GM21723 (cell line): ENCODE measurements around the gene SPTB.
"Not testable (repeated sequence)": the region's sequence is repeated elsewhere in the genome, so short reads cannot be mapped to it uniquely, and the experiment has no call there.

Source experiments
- ATAC-seq: cut with Tn5 transposase; IDR thresholded peaks from one replicate; pipeline ENCODE4 v1.9.1; 2021; ENCODE audit warnings: mild to moderate bottlenecking, moderate library complexity; ENCODE audit not compliant: unreplicated experiment

SPTB gene

DNA sequence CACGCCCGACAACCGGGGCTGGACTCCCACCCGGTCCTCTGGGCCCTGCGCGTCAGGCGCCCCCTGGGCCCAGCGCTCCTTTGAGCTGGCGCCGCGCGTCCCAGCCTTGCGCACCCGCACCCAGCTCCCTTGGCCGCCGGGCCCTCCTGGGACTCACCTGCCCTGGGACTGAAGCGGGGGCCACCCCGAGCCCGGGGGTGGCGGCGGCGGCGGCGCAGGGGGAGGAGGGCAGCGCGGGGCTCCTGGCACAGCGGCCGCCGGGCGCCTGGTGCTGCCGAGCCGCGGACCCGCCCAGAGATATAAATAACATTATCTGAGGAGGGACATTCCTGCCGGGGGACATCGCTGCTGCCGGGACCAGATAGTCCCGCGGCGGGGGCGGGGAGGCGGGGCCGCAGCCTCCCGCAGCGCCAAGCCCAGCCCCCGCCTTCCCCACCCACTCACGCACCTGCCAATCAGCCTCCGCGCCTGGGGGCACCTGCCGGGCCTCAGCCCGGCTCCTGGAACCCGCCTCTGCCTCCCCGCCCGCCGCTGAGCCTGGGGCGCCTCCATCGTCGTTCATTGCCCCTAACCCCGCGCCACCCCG, at the start of gene SPTB:
SPTB (minus strand) TSS at position 273 of the 586 bp plus-strand sequence. CDS start 56,813 bp downstream, outside the sequence.
- no peak for ATAC-seq

GRCh38 chr14:64929014-64929359, 49.3 kb upstream of the SPTB start:
- no peak for ATAC-seq

- ATAC-seq, result peak; percentile 83
These were observed 48.7 kb upstream of the SPTB start for GRCh38 chr14:64928239-64929013.

DNA sequence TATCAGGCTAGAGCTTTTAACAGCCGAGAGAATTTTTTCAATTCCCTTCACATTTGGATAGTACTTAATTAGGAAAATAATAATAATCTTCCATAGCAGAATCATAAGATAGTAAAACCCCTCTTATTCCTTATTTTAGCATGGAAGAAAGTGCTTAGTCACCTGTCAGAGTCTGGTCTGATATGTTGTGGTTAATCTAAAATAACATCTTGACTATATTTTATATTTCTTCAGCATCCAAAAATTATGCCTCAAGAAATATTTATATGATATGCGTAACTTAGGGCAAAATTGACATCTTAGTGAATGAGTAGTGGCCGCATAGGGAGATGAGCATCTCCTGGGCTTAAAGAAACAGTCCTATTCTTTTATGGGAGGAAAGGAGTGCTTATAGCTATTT, 47.3 kb upstream of the SPTB start:
- ATAC-seq, result no peak

DNA sequence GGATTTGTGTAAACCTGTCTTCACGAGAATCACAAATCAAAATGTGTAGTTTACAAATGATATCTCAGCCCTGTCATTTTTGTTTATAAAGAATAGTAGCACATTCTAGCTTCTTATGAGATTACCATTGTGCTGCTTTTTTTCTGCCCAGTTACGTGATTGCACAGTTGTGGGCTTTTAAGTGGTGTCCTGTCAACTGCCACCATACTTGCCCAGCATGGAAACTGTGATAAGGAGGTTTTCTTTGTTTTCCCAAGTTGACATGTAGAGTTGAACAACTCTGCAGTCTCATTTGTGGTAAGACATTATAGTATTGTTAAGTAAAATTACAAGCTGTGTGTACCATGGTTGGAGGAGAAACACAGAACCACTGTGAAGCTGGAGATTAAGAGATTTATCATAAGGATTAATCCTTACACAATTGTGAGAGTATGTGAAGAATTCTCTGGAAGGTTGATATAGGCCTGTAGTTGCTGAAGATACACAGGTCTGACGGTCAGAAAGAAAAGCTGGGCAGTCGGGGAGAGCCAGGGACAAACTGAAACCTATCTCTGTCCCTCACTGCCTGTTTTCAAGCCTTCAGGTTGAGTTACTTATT, 46.8 kb upstream of the SPTB start:
- ATAC-seq, result no peak

- no peak for ATAC-seq
These were observed 43.3 kb upstream of the SPTB start for GRCh38 chr14:64923015-64923414.

- no peak for ATAC-seq
These were observed 40.8 kb upstream of the SPTB start for GRCh38 chr14:64920465-64920864.

- ATAC-seq, result no peak
These were observed 39.9 kb upstream of the SPTB start for GRCh38 chr14:64919618-64920017.

GRCh38 chr14:64919215-64919614, 39.5 kb upstream of the SPTB start:
- no peak for ATAC-seq

GRCh38 chr14:64918216-64918615, 38.5 kb upstream of the SPTB start:
- no peak for ATAC-seq

- ATAC-seq, result no peak
These were observed 36.1 kb upstream of the SPTB start for GRCh38 chr14:64915797-64916196.

- no peak for ATAC-seq
These were observed 35.3 kb upstream of the SPTB start for GRCh38 chr14:64915029-64915424.

DNA sequence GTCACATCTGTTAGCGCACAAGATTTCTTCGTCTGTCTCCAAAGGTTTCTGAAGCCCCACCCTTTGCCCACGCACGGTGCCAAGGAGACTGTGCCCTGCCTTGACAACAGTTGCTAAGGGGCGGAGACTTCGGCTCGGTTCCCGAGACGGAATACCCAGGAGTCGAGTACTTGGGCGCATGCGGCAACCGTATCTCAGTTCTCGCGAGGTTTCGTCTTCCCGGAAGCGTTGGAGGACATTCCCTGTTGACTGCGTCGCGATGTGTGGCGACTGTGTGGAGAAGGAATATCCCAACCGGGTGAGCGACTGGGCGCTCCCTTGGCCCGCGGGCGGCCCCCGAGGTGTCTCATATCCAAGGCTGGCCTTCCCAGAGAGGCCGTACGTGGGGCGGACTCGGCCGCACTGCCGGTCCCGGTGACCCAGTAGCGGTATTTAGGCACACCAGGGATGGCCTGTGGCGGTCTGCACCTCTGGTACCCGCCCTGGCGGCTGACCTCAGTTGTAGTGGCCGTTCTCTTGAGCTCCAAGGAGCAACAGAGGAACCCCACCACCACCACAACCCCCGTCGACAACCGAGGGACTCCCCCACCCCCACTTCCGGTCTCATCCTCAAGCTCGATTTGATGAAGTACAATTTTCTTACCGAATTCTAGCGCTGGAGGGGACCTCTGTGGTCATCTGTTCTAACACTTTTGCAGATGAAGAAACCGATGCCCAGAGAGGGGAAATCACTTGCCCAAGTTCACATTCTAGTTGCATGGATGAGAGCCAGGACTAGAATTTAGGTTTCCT, 34.7 kb upstream of the SPTB start, which contains the start of gene CHURC1:
CHURC1 (plus strand) TSS at position 219 of the 792 bp plus-strand sequence; CDS start at position 260, 41 bp downstream.
- peak; percentile 97 for ATAC-seq

GRCh38 chr14:64913477-64913876, 33.8 kb upstream of the SPTB start:
- ATAC-seq, result not testable (repeated sequence)

DNA sequence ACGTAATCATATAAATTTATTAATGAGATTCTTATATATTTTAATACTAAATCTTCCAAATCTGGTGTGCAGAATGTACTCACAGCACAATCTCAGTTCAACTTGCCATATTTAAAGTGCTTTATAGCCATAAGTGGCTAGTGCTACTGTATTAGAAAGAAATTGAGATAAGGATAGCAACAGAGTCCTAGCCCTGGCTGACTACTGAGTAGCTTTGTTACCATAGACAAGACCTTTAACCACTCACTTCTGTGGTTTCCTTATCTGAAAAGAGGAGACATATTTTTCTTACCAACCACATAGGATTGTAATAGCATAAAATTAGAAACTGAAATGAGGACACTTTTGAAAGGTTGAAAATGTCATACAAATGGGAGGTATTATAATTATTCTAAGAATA, 32.6 kb upstream of the SPTB start:
- ATAC-seq, result no peak

GRCh38 chr14:64910847-64911495, 31.3 kb upstream of the SPTB start:
- no peak for ATAC-seq

GRCh38 chr14:64906022-64906421, 26.3 kb upstream of the SPTB start:
- no peak for ATAC-seq

GRCh38 chr14:64899958-64900357, 20.3 kb upstream of the SPTB start:
- no peak for ATAC-seq

- no peak for ATAC-seq
These were observed 12.2 kb upstream of the SPTB start for GRCh38 chr14:64891839-64892375.

GRCh38 chr14:64891173-64891838, 11.6 kb upstream of the SPTB start:
- no peak for ATAC-seq
